Subcutaneous adipose tissue (tissue), 4 donors: ENCODE results near the gene OMD. TPM values are rescaled to one million over a fixed set of nuclear protein-coding genes. Genes with fewer than 3 reads are reported as not detected.

Experiments
- CTCF ChIP-seq: fragments of 450-650 bp; IDR thresholded peaks from one replicate; pipeline ENCODE4 v1.5.1; 2016; ENCODE audit warnings: low read depth, mild to moderate bottlenecking, control low read depth, antibody characterized with exemption, moderate library complexity
- total RNA-seq, 4 donors: library from RNA; depleted of rRNA; stranded (reverse); fragments of >200 nt; gene quantifications; one replicate each; pipeline ENCODE4 v1.1.0, GENCODE V29; 2016

The OMD gene
- total RNA-seq, 4 donors from 2014 or later = 5.1 to 35.0 (median 23.0) TPM

GRCh38 chr9:92402826-92403745 is 21.2 kb downstream of the OMD start:
- no peak for TF ChIP-seq CTCF

- no peak for TF ChIP-seq CTCF
Observed at GRCh38 chr9:92402360-92402759, 21.9 kb downstream of the OMD start.

- TF ChIP-seq CTCF = no peak
Observed at GRCh38 chr9:92397853-92398252, 26.4 kb downstream of the OMD start.

GRCh38 chr9:92395617-92396016 is 28.7 kb downstream of the OMD start:
- TF ChIP-seq CTCF = no peak

- TF ChIP-seq CTCF = no peak
Observed at GRCh38 chr9:92393686-92394085, 30.6 kb downstream of the OMD start.

GRCh38 chr9:92392690-92393089 is 31.6 kb downstream of the OMD start:
- TF ChIP-seq CTCF = no peak

GRCh38 chr9:92385953-92386352 is 38.3 kb downstream of the OMD start:
- TF ChIP-seq CTCF = no peak
